ENCODE data around the gene PCDH10. TPM values are rescaled to one million over a fixed set of nuclear protein-coding genes. Genes with fewer than 3 reads are reported as not detected.

The PCDH10 gene
- total RNA-seq, 1 donor, result 5.1 TPM

- Histone ChIP-seq H3K27ac (ENCODE audit: low read depth, low read length) (peak overlapping the region; percentile 16), H3K36me3 (ENCODE audit: insufficient read depth, low read length) (no peaks in the 10 kb centered on the region), H3K9me3 (ENCODE audit: low read depth, low read length) (no peaks in the 10 kb centered on the region), H3K27me3 (ENCODE audit: insufficient read depth, low read length) (no peaks in the 10 kb centered on the region), H3K79me2 (ENCODE audit: insufficient read depth, low read length) (no peaks in the 10 kb centered on the region), H3K4me2 (ENCODE audit: insufficient read depth, low read length) (peak overlapping the region; percentile 43), H3K4me1 (ENCODE audit: insufficient read depth, low read length) (peaks cover 10% of the 10 kb centered on the region), H3K4me3 (ENCODE audit: insufficient read depth, low read length) (no peak overlapping the region), H2AFZ (ENCODE audit: low read length) (peak overlapping the region; percentile 76), H4K20me1 (ENCODE audit: insufficient read depth, low read length) (no peaks in the 10 kb centered on the region)
- TF ChIP-seq CTCF (IDR thresholded peaks at IDR 0.05; ENCODE audit: extremely low read depth, low read depth, low read length), result no peak
- DNase-seq (ENCODE audit: insufficient read length, low spot score, missing footprints), result no peak
Observed at GRCh38 chr4:133178956-133179355, 29.9 kb downstream of the PCDH10 start.

GRCh38 chr4:133186210-133186609 lies 37.1 kb downstream of the PCDH10 start:
- Histone ChIP-seq H2AFZ (ENCODE audit: low read length) (no peak overlapping the region), H3K4me1 (ENCODE audit: insufficient read depth, low read length) (peaks cover 9% of the 10 kb centered on the region), H3K27me3 (ENCODE audit: insufficient read depth, low read length) (no peaks in the 10 kb centered on the region), H4K20me1 (ENCODE audit: insufficient read depth, low read length) (no peaks in the 10 kb centered on the region), H3K79me2 (ENCODE audit: insufficient read depth, low read length) (no peaks in the 10 kb centered on the region), H3K36me3 (ENCODE audit: insufficient read depth, low read length) (no peaks in the 10 kb centered on the region), H3K4me3 (ENCODE audit: insufficient read depth, low read length) (no peak overlapping the region), H3K27ac (ENCODE audit: low read depth, low read length) (peak overlapping the region; percentile 75), H3K4me2 (ENCODE audit: insufficient read depth, low read length) (peak overlapping the region; percentile 64), H3K9me3 (ENCODE audit: low read depth, low read length) (no peaks in the 10 kb centered on the region)
- DNase-seq (ENCODE audit: insufficient read length, low spot score, missing footprints), result peak; percentile 48
- no peak for TF ChIP-seq CTCF (IDR thresholded peaks at IDR 0.05; ENCODE audit: extremely low read depth, low read depth, low read length)

GRCh38 chr4:133186845-133187244 lies 37.8 kb downstream of the PCDH10 start:
- H3K4me3 ChIP-seq (ENCODE audit: insufficient read depth, low read length), result no peak overlapping the region
- H3K4me2 ChIP-seq (ENCODE audit: insufficient read depth, low read length), result peak overlapping the region; percentile 64
- H4K20me1 ChIP-seq (ENCODE audit: insufficient read depth, low read length), result no peaks in the 10 kb centered on the region
- no peaks in the 10 kb centered on the region for H3K27me3 ChIP-seq (ENCODE audit: insufficient read depth, low read length)
- H3K79me2 ChIP-seq (ENCODE audit: insufficient read depth, low read length), result no peaks in the 10 kb centered on the region
- DNase-seq (ENCODE audit: insufficient read length, low spot score, missing footprints), result no peak
- H3K36me3 ChIP-seq (ENCODE audit: insufficient read depth, low read length), result no peaks in the 10 kb centered on the region
- no peak for TF ChIP-seq CTCF (IDR thresholded peaks at IDR 0.05; ENCODE audit: extremely low read depth, low read depth, low read length)
- no peaks in the 10 kb centered on the region for H3K9me3 ChIP-seq (ENCODE audit: low read depth, low read length)
- H3K4me1 ChIP-seq (ENCODE audit: insufficient read depth, low read length), result peaks cover 9% of the 10 kb centered on the region
- peak overlapping the region; percentile 75 for H3K27ac ChIP-seq (ENCODE audit: low read depth, low read length)
- peak overlapping the region; percentile 33 for H2AFZ ChIP-seq (ENCODE audit: low read length)

GRCh38 chr4:133188433-133189146 lies 39.5 kb downstream of the PCDH10 start:
- H3K36me3 ChIP-seq (ENCODE audit: insufficient read depth, low read length), result no peaks in the 10 kb centered on the region
- H2AFZ ChIP-seq (ENCODE audit: low read length), result no peak overlapping the region
- no peaks in the 10 kb centered on the region for H3K27me3 ChIP-seq (ENCODE audit: insufficient read depth, low read length)
- peaks cover 9% of the 10 kb centered on the region for H3K4me1 ChIP-seq (ENCODE audit: insufficient read depth, low read length)
- TF ChIP-seq CTCF (IDR thresholded peaks at IDR 0.05; ENCODE audit: extremely low read depth, low read depth, low read length), result no peak
- H3K4me3 ChIP-seq (ENCODE audit: insufficient read depth, low read length), result no peak overlapping the region
- DNase-seq (ENCODE audit: insufficient read length, low spot score, missing footprints), result no peak
- no peak overlapping the region for H3K27ac ChIP-seq (ENCODE audit: low read depth, low read length)
- no peaks in the 10 kb centered on the region for H3K9me3 ChIP-seq (ENCODE audit: low read depth, low read length)
- H3K4me2 ChIP-seq (ENCODE audit: insufficient read depth, low read length), result peak overlapping the region; percentile 7
- no peaks in the 10 kb centered on the region for H4K20me1 ChIP-seq (ENCODE audit: insufficient read depth, low read length)
- H3K79me2 ChIP-seq (ENCODE audit: insufficient read depth, low read length), result no peaks in the 10 kb centered on the region
